Brain microvascular endothelial cell (primary cell): ENCODE data around the gene DENND2A.
A peak's percentile ranks its signal among the peaks of the same experiment; 100 is the strongest.
"Not testable (repeated sequence)": the region's sequence is repeated elsewhere in the genome, so short reads cannot be mapped to it uniquely, and the experiment has no call there.

Experiments used
- DNase-seq: peaks from one replicate; pipeline ENCODE4 v3.0.0-alpha.2; 2020
- H3K27ac ChIP-seq: fragments of 250-450 bp; sonication (Bioruptor Pico); 2 replicates; pipeline ENCODE4 v1.5.1; 2020; ENCODE audit warnings: mild to moderate bottlenecking, moderate library complexity
- H3K27me3 ChIP-seq: fragments of 250-450 bp; sonication (Bioruptor Pico); replicated peaks from 2 replicates; pipeline ENCODE4 v1.5.1; 2020; ENCODE audit warnings: mild to moderate bottlenecking
- H3K36me3 ChIP-seq: fragments of 250-450 bp; sonication (Bioruptor Pico); replicated peaks from 2 replicates; pipeline ENCODE4 v1.5.1; 2020; ENCODE audit warnings: mild to moderate bottlenecking
- H3K4me3 ChIP-seq: 2 replicates; pipeline ENCODE4 v1.5.1; 2011; ENCODE audit warnings: low read depth, mild to moderate bottlenecking, control low read depth, low read length, moderate library complexity
- CTCF ChIP-seq: IDR thresholded peaks from 2 replicates; pipeline ENCODE4 v1.5.1; 2011; ENCODE audit warnings: low read depth, mild to moderate bottlenecking, moderate library complexity, low read length, control low read depth, inconsistent platforms; ENCODE audit errors: missing control alignments
- in situ Hi-C: cut with HindIII; loops from 2 replicates; pipeline ENCODE4 v1.10.0; 2017; ENCODE audit warnings: low sequenced_read_pairs, low pct_ligation_motif_present

Gene DENND2A

DNA sequence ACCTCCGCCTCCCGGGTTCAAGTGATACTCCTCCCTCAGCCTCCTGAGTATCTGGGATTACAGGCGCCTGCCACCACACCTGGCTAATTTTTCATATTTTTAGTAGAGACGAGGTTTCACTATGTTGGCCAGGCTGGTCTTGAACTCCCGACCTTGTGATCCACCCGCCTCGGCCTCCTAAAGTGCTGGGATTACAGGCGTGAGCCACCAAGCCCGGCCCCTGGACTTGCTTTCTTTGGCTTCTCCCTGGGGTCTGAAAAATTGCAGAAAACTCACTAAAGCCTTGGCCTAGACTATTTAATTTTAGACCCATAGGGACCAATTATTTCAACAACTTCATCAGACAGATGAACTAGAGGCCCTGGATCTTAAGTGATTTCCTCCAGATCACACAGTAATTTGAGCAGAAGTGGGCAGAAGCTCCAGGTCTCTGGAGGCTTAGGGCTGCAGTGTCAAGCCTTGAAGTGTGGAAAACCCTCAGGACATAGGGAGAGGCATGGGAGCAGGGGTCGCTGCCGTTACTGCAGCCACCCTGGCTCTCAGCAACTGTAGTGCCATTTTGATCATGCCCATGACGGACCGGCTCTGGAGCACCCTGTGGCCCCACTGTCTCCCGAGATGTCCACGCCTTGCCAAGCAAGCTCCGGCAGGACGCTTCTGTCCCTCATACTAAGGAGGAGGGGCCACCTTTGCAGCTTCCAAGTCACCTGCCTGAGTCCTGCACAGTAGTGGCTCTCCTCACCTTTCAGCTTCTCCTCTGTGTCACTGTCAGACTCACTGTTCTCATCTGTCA lies 72.4 kb downstream of the DENND2A start:
- Histone ChIP-seq H3K36me3 (no peaks in the 10 kb centered on the region), H3K4me3 (no peak overlapping the region), H3K27me3 (no peaks in the 10 kb centered on the region), H3K27ac (no peak overlapping the region)
- TF ChIP-seq CTCF = no peak
- no peak for DNase-seq
- in situ Hi-C loops = no loop called here

- H3K27ac ChIP-seq, H3K27me3 ChIP-seq, H3K36me3 ChIP-seq, in situ Hi-C loops, H3K4me3 ChIP-seq: not testable (repeated sequence)
- DNase-seq = peak; percentile 45
Observed at GRCh38 chr7:140566186-140566585, 74.4 kb downstream of the DENND2A start.

DNA sequence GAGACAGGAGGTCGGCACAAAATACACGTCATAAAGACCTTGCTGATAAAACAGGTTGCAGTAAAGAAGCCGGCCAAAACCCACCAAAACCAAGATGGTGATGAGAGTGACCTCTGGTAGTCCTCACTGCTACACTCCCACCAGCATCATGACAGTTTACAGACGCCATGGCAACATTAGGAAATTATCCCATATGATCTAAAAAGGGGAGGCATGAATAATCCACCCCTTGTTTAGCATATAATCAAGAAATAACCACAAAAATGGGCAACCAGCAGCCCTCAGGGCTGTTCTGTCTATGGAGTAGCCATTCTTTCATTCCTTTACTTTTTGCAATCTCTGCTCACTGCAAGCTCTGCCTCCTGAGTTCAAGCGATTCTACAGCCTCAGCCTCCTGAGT lies 74.9 kb downstream of the DENND2A start:
- H3K4me3 ChIP-seq, H3K27ac ChIP-seq, DNase-seq, in situ Hi-C loops, H3K27me3 ChIP-seq, H3K36me3 ChIP-seq: not testable (repeated sequence)

GRCh38 chr7:140564643-140565042 lies 76.0 kb downstream of the DENND2A start:
- Histone ChIP-seq H3K27ac (no peak overlapping the region), H3K27me3 (no peaks in the 10 kb centered on the region), H3K4me3 (no peak overlapping the region), H3K36me3 (no peaks in the 10 kb centered on the region)
- DNase-seq = no peak
- TF ChIP-seq CTCF = no peak
- in situ Hi-C loops = no loop called here

GRCh38 chr7:140562926-140563481 lies 77.6 kb downstream of the DENND2A start:
- no peak for TF ChIP-seq CTCF
- no peak for DNase-seq
- Histone ChIP-seq H3K27ac (no peak overlapping the region), H3K27me3 (no peaks in the 10 kb centered on the region), H3K4me3 (no peak overlapping the region), H3K36me3 (no peaks in the 10 kb centered on the region)
- in situ Hi-C loops = no loop called here

DNA sequence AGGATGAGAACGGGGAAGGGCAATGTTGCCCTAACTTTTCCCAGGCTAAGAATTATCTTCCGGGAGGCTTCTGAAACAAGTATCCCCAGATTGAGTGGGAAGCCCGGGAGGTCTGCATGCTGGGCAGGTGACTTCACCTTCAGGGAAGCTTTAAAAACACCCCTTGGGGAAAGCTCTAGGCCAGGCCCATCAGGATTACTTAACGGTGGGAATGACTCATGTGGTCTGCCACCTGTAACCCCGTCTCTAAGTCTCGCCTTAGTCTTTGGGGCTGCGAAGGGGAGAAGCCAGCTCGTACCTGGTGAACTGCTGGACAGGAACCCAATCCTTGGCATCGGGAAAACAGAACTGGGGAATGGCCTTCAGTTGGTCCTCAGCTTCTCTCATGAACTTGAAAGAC lies 81.2 kb downstream of the DENND2A start:
- no peak for DNase-seq

More for the DNA sequence above, 81.2 kb downstream of the DENND2A start:
- Histone ChIP-seq H3K27me3 (no peaks in the 10 kb centered on the region), H3K36me3 (no peaks in the 10 kb centered on the region), H3K27ac (no peak overlapping the region), H3K4me3 (no peak overlapping the region)
- TF ChIP-seq CTCF = no peak
- in situ Hi-C loops = no loop called here
